Kidney tubule cell (primary cell): Measurements from ENCODE around the gene COA5.
A peak's percentile ranks its signal among the peaks of the same experiment; 100 is the strongest.

Experiments used
- DNase-seq: peaks from one replicate; pipeline ENCODE4 v3.0.0-alpha.2; 2018; ENCODE audit warnings: low spot score

The COA5 gene

DNA sequence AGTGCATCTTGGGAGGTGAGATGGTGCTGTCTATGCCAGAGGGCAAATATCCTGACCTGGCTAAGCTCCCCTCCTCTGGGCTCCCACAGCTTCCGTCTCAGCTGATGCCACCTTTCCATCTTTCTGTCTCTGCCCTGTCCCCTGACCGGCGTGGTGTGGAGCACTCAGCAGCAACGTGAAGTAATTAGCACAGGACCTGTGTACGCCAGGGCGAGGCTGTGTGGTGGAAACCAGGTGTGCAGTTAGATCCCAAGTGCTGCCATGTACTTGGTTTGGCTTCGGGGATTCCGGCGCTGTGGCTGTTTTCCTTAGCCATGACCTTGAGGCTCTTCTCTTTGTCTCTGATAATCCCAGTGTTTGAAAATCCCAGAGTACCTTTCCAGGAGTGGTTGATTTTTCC lies 36.5 kb downstream of the COA5 start:
- DNase-seq = no peak

DNA sequence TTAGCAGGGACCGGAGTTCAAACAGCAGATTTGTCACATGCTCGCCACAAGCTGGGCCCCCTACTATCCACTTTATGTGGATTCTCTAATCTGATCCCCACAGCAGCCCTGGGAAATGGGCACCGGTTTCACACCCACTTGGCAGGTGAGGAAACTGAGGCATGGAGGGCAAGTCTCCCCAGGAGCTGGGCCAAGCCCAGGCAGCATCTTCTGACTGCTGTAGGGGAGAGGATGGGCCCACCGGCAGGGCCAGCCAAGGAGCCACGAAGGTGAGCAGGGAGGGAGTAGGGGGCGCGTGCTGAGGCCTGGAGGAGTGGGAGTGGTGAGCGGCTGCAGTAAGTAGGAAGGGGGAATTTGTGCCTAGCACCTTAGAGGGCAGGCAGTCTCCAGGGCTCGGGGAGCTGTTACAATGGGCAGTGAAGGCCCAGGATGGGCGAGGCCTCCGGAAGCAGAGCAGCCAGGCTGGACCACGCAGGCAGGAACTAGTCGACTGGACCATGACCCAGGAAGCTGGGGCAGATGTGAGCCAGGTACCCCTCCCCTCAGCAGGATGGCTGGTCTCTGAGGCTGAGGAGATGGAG lies 37.1 kb downstream of the COA5 start:
- DNase-seq = no peak

DNA sequence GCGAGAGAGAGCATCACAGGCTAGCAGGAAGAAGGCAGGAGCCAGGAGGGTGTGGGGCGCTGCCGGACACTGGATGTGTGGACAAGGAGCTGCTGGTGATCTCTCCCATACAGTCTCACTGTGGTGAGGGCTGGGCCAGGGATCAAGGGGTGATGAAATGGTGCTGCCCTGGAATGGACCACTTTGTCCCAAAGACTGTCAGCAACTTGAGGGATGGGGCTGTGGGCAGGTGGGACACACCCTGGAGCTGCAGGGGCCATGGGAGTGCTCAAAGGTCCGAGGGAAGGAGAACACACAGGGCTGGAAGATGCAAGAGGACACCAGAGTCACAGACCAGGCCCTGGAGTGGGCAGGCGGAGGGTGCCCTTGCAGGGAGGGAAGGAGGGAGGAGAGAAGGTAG lies 38.0 kb downstream of the COA5 start:
- no peak for DNase-seq

DNA sequence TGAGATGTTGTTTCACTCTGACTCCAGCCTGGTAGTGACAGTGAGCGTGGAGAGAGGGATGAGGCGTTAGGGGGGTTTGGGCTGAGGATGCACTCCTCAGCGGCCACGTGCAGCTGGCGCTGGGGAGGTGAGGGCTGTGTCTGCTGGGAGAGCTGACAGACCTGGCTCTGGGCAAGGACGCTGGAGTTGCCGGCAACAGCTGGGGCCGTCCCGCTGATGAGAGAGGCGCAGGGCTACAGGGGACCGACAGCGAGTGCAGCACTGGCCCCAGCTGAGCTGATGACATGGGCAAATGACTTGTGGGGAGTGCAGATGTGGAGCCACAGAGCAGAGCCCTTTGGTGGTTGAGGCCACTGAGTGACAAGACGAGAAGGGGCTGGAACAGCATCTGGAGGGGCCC lies 38.4 kb downstream of the COA5 start:
- no peak for DNase-seq

DNA sequence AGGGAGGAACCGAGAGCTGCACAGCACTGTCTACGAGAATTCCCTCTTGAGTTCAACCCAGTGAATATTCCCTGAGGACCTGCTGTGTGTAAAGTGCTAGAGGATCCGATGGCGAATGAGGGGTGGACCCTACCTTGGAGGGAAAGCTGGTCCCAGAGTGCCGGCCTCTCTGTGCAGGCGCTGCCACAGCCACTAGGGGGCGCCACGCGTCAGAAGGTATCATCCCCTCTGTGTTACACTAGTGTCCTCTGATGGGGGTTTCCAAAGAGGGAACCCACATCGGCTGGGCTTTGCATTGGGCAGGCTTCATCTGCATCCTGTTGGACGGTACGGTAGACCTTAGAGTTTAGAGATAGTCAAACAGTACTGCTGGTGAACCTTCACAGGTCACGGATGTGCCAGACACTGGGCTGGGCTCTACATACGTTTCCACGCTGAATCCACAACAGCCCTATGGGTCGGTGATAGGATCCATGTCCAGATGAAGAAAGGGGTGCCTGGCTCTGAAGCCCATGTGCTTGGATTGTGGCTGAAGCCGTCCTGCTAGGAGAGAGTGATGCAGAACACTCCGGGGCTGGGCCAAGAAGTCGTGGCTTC lies 39.0 kb downstream of the COA5 start:
- peak; percentile 22 for DNase-seq

DNA sequence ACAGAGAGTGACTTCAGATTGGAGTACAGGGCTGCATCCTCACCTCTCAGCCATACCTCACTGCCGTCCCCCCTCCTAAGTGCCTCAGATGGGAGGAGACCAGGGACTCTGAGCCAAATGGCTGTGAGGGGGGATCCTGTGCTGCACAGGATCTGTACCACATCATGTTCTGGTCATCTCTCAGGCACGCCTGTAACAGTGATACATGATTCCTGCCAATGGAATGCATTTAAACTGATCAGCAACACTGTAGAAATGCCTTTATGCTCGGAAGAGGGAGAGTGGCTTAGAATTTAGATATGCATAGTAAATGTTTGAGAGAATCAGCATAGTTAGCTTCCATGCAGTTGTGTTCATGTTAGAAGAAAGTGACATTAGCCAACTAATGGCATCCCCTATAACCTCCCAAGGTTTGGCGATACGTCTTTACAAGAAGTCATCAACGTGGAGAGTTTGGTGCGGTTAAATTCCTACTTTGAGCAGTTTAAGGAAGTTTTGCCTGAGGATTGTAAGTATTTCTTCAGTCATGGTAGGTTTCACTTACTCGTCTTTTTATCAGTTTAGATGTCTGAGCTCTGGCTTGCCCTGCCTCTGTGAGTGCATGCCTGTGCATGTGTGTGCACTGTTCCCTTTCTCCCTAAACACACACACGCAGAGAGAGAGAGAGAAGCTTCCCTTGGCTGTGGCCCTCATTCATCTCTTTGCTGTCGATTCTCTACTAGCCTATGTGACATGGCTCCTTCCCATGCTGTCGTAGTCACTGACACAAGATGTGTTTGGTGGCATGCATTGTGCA lies 40.0 kb downstream of the COA5 start:
- no peak for DNase-seq

DNA sequence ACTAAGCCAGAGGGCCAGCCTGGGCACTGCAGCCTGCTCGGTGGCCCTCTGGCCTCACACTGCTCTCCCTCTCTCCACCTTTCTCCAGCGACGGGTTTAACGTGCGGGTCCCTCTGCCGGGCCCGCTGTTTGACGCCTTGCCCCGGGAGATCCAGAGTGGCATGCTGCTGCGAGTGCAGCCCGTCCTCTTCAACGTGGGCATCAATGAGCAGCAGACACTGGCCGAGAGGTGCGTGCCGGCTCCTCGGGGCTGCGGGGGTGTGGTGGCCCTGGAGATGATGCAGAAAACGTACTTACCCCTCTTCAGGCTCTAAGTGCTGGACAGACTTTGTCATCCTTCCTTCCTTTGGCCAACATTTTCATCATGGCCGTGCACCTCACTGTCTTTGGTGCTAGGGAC lies 42.4 kb downstream of the COA5 start:
- DNase-seq = no peak

DNA sequence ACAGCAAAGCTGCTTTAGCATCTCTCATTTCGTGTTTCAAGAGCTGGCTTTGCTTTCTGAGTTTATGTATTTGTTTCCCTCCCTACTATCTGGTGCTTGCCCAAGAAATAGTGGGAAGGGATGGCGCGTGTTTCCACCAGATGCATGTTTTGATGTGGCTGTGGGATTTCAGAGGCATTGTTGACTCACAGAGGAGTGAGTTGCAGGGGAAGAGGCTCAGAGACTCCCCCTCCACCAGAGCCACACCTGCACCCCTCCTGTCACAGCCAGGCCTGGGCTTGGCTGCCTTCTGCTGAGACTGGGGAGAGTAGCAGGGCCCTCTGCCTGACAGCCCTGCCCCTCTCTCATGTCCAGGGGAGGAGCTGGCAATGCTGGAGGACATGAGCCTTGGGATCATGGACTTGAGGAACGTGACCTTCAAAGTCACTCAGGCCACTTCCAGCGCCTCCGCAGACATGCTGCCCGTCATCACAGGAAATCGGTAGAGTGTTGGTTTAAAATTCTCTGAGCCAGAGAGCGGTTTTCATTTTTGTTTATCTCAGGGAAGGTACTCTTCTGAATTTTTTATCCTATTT lies 42.9 kb downstream of the COA5 start:
- no peak for DNase-seq

DNA sequence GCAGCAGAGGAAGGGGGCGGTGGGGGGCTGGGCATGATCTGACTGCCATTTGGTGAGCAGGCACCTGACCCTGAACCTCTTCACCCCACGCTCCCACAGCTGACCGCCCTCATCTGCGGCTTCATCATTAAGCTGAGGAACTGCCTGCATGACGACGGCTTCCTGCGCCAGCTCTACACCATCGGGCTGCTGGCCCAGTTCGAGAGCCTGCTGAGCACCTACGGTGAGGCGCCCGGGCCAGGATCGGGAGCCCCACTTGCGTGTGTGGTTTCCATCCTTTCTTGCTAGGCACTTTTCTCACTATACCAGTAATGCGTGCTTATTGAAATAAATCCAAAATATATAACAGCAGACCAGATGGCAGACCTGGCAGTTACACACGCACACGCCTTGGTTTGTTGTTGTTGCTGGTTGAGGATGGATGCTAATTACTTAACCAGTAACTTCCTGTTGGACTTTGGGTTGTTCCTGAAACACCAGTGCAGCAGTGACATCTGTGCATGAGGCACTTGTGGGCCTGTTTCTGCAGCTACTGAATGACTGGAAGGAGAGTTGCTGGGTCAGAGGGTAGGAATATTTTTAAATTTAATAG lies 43.7 kb downstream of the COA5 start:
- no peak for DNase-seq

DNA sequence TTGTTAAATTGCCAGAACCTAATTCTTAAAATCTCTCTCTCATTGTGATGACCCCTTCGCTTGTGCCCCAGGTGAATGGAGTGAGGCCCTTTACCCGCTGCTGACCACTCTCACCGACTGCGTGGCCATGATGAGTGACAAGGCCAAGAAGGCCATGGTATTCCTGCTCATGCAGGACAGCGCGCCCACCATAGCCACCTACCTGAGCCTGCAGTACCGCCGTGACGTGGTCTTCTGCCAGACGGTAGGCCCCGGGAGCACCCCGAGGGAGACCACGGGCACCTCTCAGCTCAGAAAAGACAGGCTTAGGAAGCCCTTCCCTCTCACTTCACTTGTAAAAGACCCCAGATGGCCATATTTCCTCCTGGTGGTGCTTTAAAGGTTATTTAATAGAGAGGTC lies 44.9 kb downstream of the COA5 start:
- DNase-seq = no peak

DNA sequence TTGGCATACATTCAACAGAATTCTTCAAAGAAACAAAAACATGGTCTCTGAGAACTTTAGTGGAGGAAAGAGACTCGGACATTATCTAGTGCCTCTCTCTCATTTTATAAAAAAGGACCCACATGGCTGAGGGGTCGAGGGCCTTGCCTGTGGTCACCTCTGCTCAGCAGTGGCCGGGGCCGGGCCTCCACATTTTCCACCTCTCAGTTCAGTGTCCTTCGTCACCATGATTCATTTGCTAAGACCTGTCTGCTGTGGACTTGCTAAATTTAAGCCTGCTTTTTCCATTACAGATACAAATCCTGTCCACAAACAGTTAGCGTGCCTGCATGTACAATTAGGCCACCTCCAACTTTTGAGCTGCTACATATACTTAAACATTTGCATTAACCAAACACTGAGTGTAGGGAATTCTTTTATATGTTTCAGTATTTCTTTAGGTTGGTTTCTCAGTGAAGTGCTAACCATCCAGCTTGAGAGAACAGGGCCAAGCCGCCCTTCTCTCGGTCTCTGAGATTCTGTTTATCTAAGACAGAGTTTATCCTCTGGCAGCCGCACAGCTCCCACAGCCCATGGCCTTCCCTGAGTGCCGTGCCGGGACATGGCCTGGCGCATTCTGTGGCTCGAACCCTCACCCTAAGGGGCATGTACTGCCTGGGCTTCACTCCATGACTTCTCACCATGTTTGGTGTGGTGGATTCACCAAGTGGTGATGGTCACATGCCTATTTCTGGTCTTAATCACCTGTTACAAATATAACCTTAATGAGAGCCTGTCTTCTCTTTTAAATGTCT lies 46.2 kb downstream of the COA5 start:
- no peak for DNase-seq

DNA sequence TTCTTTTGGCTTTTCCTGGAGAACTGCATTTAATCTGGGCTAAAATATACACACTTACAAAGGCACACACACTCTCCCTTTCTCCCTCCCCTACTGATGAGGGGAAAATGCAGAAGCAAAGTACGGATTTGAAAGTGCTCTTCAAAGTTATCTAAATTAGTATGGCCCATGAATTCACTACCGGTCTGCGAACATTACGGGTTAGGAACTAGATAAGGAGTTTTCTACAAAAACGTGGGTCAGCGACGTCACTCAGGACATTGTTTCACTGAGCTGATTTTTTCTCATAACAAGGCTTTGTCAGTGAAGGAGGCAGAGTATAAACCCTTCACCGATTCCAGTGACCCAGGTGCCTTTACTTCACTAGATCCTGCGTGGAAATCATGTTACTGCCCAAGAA lies 47.3 kb downstream of the COA5 start:
- DNase-seq = no peak

DNA sequence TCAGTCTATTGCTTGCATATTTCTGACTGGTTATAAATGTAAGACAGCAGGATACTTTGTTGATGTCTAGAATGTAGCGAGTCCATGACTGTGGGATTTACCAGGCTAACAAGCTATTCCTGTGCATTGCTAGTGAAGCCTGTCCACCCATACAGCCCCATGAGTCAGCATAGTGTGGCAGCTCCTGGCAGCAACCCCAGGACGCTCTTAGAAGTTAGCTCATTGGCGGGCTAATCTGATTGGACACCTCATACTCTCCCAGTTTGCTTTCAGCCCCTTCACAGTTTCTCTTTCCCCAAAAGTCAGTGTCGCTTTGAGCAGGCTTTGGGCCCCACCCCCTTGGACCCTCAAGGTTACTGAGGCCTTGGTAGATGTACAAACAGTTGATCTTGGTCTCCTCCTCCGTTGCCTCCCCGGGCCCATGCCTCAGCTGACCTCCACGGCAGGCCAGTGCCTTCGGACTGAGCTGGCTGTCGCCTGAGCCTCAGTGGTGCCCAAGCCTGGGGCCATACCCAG lies 48.0 kb downstream of the COA5 start:
- DNase-seq = peak; percentile 71

DNA sequence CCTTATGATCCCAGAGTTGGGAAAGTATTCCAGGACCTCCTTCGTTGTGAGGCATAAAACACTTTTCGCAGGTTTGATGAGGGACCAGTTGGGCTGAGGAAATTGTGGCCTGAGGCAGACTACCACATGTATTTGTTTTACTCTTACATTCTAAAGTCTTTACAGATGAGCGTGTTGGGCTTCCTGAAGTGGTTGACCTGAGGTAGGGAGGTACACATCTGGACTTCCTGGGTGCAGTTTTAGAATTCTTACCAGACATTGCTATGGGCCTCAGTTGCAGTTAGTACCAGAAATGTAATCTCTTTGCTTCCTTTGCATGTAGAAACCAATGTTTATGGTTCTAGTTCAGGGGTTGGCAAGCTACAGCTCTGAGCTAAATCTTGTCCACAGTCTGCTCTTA lies 48.7 kb downstream of the COA5 start:
- DNase-seq = peak; percentile 9

DNA sequence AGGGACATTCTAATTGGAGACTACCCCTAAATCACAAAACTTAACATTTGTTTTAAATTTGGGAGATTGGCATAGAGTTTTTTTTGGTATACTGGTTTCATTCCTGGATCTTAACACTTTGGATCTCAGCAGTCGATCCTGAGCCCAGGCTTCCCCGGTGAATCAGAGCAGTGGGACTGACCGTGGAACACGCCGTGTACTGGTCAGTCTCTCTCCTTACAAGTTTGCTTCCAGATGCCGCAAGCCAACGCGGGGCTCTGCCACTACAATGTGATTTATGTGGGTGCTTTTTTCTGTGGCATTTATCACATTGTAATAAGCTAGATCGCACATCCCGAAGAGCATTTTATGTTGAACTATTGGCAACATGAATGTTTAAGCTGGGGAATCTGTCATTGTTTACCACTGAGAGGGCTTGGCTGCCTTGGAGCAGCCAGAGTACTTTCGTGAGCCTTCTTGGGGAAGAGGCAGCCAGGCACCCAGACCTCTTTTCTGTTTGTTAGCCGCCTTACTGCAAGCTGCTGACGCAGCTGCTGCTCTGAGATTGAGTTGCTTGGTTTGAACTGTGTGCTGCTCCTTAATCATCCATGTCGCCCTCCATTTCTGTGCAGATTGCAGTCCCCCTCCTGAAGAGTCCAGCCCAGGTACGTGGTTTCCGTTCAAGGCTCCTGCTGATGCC lies 49.3 kb downstream of the COA5 start:
- no peak for DNase-seq

DNA sequence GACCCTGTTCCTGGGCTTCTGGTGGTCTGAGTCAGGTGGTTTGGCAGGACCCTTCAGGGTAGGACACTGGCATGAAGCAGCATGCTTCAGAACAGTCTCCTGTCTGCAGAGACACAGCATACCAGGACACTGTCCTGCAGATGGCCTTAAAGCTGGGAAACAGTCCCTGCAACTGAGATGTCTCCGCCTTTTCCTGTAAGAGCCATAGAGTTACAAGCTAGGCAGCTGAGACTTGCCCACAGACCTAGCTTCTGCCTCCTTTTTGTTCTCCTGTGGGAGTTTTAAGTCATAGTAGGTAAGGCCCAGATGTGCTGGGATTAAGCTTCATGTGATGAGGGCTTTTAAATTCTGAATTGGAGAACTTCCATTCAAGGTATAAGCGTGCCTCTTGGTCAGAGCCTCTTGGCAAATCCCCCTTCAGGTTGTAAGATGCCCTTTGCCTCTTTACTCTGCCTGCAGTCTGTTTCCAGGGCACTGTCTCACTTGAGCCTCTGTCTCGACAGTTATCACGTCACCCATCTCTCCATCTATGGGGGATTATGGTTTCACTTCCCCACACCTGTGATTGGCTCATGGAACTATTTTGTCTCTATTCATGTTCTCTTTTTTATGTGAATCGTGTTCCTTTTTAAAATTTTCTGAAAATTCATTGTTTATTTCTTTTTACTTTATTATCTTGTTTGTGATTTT lies 51.8 kb downstream of the COA5 start:
- DNase-seq = no peak

DNA sequence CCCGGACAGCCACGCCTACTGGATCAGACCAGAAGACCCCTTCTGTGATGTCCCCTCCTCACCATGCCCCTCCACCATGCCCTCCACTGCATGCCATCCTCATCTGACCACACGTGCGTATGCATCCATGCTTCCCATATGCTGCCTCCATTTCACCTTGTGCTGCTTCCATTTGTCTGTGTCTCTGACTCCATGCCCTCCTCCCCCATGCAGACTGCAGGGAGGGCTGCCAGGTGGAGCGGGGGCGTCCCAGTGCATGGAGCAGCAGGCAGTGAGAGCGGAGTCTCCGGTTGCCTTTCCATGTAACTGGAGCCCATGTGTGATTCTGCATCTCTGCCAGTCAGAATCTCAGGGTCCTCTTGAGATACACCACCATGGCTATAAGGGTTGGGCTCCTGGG lies 52.6 kb downstream of the COA5 start:
- no peak for DNase-seq

DNA sequence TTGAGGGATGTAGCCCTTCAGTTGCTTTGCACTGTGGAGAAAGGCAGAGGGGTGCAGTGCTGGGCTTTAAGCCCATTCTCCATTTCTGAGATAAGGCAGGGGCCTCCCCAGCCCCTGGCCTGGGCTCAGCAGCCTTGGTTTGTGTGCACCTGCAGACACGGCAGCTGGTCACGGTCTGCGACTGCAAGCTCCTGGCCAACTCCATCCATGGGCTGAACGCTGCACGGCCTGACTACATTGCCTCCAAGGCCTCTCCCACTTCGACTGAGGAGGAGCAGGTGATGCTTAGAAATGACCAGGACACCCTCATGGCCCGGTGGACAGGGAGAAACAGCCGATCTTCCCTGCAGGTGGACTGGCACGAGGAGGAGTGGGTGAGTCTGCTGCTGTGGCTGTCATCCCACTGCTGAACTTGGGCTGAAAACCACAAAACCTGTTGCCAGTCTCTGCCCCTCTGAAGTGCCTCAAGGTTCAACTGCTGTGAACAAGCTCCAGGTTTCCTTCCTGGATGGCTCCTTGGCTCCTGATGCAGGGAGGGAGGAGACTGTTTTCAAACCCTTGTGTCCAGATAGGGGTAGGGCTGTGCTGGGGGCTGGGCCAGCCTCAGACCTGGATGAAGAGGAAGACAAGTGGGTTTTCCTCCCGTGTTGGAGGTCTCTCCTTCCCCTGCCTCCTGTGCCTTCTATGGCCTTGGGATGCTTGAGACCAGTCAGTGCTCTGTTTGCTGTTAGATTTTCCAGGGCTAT lies 54.0 kb downstream of the COA5 start:
- no peak for DNase-seq

DNA sequence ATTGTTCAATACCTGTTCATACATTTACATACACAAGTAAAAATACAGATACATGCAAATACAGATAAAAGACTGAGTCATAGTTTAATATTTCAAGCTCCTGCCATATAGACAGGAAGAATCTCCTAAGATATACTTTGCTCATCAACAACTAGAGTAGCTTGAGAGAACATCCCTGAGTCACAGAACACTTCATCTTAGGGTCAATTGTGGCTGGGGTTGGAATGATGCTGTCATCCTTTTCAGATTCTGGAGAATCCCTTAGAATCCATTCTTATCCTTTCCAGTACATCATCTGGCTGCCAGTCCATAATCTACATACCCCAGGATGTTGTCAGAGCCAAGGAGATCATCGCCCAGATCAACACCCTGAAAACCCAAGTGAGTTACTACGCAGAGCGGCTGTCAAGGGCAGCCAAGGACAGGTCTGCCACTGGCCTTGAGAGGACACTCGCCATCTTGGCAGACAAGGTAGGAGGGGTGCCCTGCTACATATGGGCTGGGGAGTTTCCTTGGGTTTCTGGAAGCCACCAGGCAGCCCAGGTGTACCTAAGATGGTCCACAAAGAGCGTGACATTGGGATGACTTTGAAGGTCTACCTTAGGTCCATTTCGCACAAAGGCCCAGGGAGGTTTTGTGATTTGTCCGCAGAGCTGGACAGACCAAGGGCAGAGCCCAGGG lies 55.7 kb downstream of the COA5 start:
- DNase-seq = peak; percentile 25
